Measurements from ENCODE around the gene SLC7A11. TPM values are rescaled to one million over a fixed set of nuclear protein-coding genes. Genes with fewer than 3 reads are reported as not detected.

The SLC7A11 gene
- total and polyA plus RNA-seq, 2 experiments from 2014 or later, result 5.1 to 24.3 TPM

DNA sequence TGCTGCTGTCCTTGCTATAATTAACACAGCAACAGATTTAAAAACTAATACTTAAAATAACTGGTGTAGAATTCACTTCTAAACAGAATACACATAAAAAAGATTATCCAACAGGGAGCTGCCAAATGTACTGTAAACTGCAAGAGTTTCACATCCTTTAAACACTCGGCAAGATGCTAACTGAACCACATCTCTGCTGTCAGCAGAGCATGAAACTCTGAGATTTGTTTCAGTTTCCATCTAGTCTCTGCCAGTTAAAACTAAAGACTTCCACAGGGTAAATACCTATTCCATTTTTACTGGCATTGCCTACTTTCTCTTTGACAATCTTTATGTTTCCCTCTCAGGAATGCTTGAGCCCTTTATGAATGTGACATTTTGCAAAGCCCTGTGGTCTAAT, 127.7 kb downstream of the SLC7A11 start:
- H3K4me3 ChIP-seq, result no peak overlapping the region
- no peaks in the 10 kb centered on the region for H4K20me1 ChIP-seq (ENCODE audit: insufficient read depth, poor library complexity, severe bottlenecking)
- WGBS (ENCODE audit: low lambda C conversion rate, missing lambda C conversion rate), result 30% methylated on average over 1 of the region's 1 CpG
- peak overlapping the region; percentile 32 for H3K4me2 ChIP-seq
- no peaks in the 10 kb centered on the region for H3K79me2 ChIP-seq
- H3K4me1 ChIP-seq (ENCODE audit: insufficient read depth), result peaks cover 18% of the 10 kb centered on the region
- TF ChIP-seq EZH2 (IDR thresholded peaks at IDR 0.05; ENCODE audit: borderline replicate concordance) (no peak), EZH2phosphoT487 (IDR thresholded peaks at IDR 0.05; ENCODE audit: low read depth, severe bottlenecking, unreplicated experiment) (no peak)
- TF ChIP-seq, protein P1, sequence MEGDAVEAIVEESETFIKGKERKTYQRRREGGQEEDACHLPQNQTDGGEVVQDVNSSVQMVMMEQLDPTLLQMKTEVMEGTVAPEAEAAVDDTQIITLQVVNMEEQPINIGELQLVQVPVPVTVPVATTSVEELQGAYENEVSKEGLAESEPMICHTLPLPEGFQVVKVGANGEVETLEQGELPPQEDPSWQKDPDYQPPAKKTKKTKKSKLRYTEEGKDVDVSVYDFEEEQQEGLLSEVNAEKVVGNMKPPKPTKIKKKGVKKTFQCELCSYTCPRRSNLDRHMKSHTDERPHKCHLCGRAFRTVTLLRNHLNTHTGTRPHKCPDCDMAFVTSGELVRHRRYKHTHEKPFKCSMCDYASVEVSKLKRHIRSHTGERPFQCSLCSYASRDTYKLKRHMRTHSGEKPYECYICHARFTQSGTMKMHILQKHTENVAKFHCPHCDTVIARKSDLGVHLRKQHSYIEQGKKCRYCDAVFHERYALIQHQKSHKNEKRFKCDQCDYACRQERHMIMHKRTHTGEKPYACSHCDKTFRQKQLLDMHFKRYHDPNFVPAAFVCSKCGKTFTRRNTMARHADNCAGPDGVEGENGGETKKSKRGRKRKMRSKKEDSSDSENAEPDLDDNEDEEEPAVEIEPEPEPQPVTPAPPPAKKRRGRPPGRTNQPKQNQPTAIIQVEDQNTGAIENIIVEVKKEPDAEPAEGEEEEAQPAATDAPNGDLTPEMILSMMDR (IDR thresholded peaks at IDR 0.05; ENCODE audit: poor library complexity), result no peak
- no peaks in the 10 kb centered on the region for H3K9me2 ChIP-seq (replicated peaks; ENCODE audit: insufficient read depth)
- DNase-seq (ENCODE audit: low spot score), result no peak
- H3K27ac ChIP-seq, result peak overlapping the region; percentile 54
- no peaks in the 10 kb centered on the region for H3K27me3 ChIP-seq
- no peaks in the 10 kb centered on the region for H3K36me3 ChIP-seq (replicated peaks; ENCODE audit: insufficient read depth, low read depth)
- H2AFZ ChIP-seq, result no peak overlapping the region
- H3K9me3 ChIP-seq (ENCODE audit: low read depth), result no peaks in the 10 kb centered on the region
